NCI-H2227 treated with DMSO at 0.1 percent for 48 hours (cell line): Measurements from ENCODE around the gene PHLPP1.

ENCODE experiments used
- DNase-seq: peaks from one replicate; lab custom pipeline; 2025; lab: John Stamatoyannopoulos, UW

Gene PHLPP1

DNA sequence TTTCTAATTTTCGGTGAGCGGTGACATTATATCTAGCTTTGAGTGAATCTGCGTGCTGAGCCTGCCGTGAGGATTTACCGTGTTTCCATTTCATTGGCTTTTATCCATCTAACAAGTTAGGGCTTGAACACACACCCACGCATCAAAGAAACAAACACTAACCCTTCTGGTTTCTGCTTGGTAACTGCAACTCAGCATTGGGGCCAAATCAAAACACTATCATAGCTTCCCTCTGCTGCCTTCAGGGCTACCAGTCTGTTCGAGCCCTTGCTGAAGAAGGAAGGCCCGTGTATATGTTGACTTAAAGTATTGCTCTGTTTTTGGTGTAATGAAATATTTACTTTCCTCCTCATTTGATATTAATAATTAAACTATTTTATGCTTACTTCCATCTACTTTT lies 227.2 kb downstream of the PHLPP1 start:
- no peak for DNase-seq

- DNase-seq, result no peak
Measured at GRCh38 chr18:62944454-62944853, 229.1 kb downstream of the PHLPP1 start.

DNA sequence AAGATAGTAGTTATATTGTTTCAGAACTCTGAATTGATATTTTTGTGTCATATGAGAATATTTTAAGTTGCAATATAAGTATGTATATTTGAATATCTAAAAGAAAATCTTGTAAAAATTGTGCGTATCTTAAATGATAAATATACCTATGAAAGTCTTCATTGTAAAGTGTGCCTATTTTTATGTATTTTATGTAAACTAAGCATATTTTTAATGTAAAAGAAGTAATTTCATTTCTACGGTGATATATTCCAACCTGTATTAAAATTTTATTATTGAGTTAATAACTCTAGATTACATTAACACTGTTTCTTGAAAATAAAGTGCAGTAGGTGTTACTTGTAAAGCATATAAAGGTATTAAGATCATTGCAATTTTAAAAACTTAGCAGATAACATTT lies 233.4 kb downstream of the PHLPP1 start:
- DNase-seq, result no peak

GRCh38 chr18:62950246-62950645 lies 234.9 kb downstream of the PHLPP1 start:
- DNase-seq, result no peak

DNA sequence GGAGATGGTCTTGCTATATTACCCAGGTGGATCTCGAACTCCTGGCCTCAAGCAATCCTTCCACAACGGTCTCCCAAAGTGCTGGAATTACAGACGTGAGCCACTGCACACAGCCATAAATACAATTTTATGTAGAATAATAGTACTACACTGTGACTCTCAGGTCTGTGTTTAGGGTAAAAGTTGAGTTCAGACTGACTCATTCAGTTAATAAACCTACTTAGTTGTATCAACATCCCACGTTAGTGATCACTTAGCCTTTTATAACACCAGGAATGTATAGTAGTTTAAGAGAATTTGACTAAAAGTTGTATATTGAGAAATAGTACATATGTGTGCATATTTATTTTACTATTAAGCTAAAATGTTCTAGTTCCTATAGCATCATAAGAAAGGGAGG lies 237.5 kb downstream of the PHLPP1 start:
- DNase-seq, result no peak

- no peak for DNase-seq
Measured at GRCh38 chr18:62953663-62954062, 238.3 kb downstream of the PHLPP1 start.

- DNase-seq, result no peak
Measured at GRCh38 chr18:62954366-62954765, 239.0 kb downstream of the PHLPP1 start.

DNA sequence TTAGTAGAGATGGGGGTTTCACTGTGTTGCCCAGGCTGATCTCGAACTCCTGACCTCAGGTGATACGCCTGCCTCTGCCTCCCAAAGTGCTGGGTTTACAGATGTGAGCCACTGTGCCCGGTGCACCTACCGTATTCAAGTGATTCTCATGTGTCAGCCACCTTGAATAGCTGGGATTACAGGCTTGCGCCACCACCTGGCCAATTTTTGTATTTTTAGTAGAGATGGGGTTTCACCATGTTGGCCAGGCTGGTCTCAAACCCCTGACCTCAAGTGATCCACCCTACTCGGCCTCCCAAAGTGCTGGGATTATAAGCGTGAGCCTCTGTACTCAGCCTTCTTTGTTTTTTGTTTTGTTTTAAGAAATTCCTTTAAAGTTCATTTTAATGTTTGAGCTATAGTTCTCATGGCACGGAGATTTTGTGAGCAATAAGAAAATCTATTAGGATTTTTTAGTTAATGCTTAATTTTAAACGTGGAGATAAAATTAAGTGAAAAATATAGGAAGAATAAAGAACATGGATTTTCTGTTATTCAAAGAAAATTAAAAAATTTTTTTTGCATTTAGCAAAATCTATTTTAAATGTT lies 242.6 kb downstream of the PHLPP1 start:
- DNase-seq, result no peak

GRCh38 chr18:62959481-62959880 lies 244.1 kb downstream of the PHLPP1 start:
- no peak for DNase-seq

- no peak for DNase-seq
Measured at GRCh38 chr18:62963507-62963906, 248.2 kb downstream of the PHLPP1 start.

GRCh38 chr18:62964432-62964831 lies 249.1 kb downstream of the PHLPP1 start:
- no peak for DNase-seq

- DNase-seq, result no peak
Measured at GRCh38 chr18:62967089-62967488, 251.7 kb downstream of the PHLPP1 start.

DNA sequence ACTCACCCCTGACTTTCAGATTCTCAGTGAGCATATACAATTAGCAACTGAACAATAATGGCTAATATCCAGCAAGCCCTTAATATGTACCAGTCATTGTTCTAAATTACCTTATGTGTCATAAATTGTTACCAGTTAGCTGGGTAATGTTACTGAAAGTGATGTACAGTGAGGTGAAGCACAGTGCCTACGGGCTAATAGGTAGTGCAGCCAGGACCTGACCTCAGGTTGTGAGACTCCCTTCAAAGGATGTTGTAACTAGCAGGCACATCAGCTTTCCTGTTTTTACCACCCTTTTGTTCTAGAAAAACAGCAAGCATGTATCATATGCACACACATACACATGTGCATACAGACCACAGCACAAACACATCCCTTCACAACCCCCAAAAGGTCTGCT lies 258.3 kb downstream of the PHLPP1 start:
- DNase-seq, result no peak

DNA sequence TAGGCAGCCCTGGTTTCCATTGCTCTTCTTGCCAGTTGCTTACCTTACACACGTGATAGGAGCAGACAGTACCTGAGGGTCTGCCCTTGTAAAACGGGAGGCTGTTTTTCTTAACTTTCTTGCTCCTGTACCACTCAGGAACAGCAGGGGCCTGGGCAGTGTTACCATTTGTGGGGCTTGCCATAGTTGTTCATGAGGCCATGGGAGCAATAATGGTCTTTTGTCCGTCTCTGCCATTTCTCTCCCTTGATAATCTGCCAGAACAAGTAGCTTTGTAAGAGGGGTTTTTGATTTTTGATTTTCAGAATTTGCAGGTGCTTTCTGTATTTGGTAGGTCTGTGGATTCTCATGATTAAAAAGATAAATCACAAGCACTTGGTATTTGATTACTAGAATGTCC lies 259.0 kb downstream of the PHLPP1 start:
- DNase-seq, result no peak

DNA sequence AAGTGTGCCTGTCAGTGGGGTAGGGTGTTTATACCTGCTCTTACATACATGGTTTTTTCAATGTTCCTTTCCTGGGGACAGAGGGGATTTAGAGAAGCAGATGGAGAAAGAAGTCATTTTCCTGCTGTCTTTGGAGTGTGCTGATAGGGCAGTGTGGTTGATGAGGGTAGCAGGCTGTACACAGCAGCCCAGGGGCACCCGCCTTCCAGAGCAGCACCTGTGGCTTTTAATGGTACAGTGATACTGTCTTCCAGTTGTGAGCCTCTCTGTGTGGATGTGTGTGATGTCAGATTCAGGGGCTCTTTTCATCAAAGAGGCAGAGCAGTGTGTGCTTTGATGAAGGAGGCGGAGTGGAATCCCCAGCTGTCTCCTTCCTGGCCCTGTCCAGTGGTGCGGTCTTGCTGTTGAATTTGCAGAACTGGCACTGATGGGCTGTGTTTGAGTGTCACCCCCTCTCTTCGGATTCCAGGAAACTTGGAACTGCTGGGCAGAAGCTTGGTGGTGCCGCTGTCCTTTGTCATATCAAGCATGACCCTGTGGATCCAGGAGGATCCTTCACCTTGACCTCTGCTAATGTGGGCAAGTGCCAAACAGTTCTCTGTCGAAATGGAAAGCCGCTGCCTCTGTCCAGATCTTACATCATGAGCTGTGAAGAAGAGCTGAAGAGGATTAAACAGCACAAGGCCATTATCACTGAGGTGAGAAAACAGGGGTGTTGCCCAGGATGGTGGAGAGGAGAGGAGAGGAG lies 259.8 kb downstream of the PHLPP1 start:
- no peak for DNase-seq

DNA sequence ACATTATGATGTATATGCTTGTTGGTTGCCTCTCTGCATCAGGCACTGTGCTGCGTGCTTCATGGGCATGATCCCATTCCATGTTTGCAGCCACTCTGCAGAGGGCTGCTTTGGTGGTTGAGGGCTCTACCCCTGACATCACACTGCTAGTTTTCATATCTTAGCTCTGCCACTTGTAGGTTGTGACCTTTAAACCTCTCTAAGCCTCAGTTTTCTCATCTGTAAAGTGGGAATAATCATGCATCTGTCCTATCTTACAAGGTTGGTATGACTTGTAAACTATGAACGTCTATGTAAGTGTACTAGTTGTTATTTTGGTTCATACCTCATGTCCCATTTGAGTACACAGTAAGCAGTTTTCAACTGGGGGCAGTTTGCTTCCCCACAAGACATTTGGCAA lies 260.4 kb downstream of the PHLPP1 start:
- no peak for DNase-seq

- no peak for DNase-seq
Measured at GRCh38 chr18:62976227-62976626, 260.9 kb downstream of the PHLPP1 start.

DNA sequence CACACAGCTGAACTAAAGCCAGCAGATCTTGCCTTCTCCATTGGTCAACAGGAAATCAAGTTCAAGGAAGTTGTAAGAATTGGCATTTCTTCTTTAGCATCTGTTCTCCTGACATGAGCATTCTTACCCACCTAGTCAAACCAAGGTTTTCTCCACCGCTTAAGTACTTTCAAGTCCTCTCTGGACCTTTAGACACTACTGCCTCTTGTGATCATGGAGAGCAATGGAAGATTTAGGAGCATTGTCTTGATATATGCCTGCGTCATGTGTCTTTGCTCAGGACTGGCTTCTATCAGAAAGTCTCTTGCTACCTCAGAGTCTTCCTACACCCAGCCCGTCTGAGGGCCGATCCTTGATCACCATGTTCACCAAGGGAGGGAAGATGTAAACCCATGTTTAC lies 262.2 kb downstream of the PHLPP1 start:
- no peak for DNase-seq

- no peak for DNase-seq
Measured at GRCh38 chr18:62978251-62979049, 263.1 kb downstream of the PHLPP1 start.

- peak; percentile 8 for DNase-seq
Measured at GRCh38 chr18:62979176-62979575, 263.8 kb downstream of the PHLPP1 start.

DNA sequence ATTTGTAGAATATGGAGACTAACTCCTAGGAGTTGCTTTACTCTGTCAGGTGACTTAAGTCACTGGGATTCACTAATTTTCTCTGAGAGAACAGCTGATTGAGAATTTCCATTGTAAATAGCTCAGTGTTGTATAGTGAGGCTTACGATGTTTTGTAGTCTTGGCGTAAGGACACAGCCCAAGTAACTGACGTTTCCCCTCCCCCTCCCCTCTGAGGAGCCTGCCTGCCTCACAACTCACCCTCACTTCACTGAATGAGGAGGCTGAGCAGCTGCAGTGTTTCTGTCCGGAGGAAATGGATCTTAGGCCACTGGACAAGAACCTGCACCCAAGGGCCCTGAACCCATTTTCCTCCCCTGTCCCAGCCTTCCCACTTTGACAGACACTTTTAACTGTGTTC lies 264.6 kb downstream of the PHLPP1 start:
- no peak for DNase-seq

DNA sequence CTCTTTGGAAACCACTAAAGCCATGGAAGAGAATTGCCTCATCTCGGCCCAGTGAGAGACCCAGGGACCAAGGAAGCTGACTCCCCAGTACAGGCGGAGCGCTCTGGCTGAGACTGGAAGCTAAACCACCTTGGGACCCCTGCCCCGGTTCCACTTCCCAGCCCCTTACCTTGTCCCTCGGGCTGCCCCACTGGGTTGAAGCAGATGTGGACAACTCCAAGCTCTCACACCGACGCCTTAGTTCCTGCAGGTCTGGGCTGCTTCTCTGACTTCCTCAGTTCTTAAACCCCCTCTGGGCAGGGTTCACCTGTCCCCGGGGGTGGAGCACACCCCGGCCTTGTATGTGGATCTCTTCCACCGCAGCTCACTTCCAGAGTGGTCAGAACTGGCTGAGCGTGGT lies 266.2 kb downstream of the PHLPP1 start:
- no peak for DNase-seq

GRCh38 chr18:62982600-62983251 lies 267.4 kb downstream of the PHLPP1 start:
- DNase-seq, result peak; percentile 50
